Measurements from ENCODE around the gene ARHGEF10L.

The ARHGEF10L gene

DNA sequence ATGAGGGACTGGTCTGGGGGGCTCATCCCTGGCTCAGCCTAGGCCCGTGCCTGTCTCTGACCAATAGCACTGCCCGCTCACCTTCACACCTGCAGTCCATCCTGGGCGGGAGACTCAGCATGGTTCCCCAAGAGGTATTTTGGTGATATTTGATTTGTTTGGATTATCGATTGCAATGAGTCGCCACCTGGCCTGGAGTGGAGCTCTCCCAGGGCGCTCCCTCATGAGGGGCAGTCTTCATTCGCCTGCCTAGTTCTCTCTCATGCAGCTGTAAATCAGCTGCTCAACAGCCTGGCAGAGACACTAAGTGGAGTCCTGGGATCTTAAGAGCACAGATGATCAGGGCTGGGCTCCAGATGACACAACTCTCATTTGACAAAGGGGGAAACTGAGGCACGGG is 125.6 kb downstream of the ARHGEF10L start:
- no peak for DNase-seq

DNA sequence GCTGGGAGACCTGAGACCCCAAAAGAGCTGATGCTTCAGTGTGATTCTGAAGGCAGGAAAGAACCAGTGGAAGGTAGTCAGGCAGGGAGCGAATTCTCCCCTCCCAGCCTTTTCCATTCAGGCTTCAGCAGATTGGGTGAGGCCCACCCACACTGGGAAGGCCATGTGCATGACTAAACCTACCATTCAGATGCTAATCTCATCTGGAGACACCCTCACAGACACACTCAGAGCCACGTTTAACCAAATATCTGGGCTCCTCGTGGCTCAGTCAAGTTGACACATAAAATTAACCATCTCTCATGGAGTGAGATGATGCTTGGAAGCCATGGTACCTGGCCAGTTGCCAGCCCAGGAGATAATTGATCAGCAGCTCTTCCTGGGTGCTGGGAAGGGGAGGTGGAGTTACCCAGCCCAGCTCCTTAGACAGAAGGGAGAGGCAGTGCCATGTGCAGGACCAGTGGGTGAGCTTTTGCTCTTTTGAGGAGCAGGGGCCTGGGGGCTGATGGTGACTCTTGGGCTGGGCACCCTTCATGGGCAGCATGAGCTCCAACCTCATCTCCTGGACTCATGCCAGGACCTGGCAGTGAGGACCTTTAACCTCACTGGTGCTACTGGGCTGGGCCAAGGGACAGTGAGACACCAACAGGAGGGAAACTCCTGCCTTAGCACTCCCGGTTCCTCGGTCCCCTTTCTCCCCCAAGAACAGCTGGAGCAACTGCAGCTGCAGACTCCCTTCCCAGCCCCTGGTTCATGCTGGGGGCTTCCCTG is 126.6 kb downstream of the ARHGEF10L start:
- no peak for DNase-seq

DNA sequence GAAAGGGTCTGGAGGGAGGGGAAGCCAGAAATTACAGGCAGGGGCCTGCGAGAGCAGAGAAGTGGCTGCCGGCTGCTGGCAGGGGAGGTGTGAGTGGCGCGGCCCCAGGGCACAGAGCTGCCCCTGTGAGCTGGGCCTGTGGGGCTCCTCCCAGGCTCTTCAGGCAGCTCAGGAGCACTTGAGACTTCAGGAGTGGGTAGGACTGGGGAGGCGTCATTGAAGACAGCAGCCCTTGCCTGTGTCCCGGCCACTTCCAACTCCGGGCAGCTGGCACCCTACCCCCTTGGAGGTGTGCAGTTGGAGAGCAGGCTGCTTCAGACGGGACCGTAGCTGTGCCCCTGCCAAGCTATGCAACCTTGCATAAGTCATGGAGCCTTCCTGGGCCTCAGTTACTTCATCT is 128.1 kb downstream of the ARHGEF10L start:
- no peak for DNase-seq

DNA sequence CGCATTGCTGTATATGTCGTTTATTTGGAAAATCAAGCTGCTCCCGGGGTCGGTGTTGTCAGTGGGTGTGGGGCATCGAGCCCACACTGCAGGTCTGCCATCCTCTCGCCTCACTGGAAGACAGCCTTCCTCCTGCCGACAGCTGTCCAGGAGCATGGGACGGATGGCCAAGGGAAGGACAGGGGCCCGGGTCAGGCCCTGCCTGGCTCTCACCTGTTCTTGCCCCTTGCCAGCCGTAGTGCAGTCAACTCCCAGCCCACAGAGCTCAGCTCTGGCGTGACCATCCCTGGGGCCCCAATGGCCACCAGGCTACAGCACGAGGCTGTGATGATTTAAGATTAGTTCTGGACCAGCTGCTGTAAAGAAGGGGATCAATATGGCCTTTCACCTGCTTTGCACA is 128.7 kb downstream of the ARHGEF10L start:
- no peak for DNase-seq

DNA sequence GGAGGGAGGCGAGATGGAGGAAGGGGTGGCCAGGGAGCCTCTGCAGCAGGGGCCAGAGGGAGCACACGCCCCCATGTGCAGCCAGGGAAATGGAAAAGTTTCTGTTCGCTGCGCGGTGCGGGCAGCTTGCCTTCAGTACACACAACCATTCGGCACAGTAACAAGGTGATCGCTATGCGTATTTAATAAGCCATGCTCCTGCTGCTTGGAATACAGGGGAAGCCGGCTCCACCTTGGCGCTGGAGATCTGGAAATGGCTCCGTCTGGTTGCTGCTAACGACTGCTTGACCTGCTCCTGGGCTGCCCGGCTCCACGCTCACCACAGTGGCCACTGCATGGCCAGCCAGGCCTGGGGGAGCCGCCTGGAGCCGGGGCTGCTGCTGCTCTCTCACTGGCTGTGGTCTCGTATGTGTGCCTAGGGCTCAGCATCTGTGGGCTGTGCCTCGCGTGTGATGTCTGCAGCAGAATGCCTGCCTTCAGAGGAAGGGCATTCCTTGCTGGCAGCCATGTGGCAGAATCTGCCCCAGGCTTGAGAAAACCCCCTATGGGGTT is 129.2 kb downstream of the ARHGEF10L start:
- no peak for DNase-seq

DNA sequence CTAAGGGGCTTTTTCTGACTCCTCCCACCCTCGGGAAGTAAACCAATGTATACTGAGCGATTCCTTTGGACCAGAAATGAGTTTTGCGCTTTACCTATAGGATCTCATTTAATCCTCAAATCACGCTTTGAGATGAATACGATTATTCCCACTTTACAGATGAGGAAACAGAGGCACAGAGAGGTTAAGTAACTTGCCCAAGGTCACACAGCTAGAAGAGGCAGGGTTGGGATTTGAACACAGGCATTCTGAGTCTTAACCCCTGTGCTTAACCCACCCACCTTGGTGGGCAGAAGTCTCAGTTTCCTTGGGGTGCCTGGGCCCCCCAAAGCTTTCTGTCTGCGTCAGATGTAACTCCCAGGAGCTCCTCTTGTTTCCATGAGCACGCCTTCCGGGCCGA is 129.8 kb downstream of the ARHGEF10L start:
- no peak for DNase-seq

DNA sequence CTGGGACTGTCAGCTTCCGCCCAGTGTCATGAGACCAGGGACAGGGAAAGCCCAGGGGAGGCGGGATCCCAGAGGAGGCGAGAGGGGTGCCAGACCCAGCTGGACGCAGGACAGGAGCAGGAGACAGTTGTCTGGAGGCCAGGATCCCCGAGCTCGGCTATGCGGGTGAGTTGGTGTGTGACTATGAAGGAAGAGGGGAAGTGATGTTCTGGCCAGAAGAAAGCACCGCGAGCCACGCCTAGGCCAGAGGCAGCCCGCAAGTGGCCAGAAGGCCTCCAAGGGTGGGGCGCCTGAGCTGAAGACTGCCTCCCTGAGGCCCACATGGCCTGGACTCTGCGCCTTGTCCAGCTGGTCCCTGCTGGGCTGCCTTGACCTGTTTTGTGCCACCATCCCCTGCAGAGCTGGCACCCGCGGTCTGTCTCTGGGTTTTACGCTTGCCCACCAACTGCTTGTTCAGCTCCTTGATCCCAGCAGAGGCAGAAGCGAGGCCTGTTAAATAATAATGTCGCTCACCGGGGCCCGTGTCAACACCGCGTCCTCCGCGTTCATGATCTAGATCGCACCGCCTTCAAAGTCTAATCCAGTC is 130.5 kb downstream of the ARHGEF10L start:
- no peak for DNase-seq

DNA sequence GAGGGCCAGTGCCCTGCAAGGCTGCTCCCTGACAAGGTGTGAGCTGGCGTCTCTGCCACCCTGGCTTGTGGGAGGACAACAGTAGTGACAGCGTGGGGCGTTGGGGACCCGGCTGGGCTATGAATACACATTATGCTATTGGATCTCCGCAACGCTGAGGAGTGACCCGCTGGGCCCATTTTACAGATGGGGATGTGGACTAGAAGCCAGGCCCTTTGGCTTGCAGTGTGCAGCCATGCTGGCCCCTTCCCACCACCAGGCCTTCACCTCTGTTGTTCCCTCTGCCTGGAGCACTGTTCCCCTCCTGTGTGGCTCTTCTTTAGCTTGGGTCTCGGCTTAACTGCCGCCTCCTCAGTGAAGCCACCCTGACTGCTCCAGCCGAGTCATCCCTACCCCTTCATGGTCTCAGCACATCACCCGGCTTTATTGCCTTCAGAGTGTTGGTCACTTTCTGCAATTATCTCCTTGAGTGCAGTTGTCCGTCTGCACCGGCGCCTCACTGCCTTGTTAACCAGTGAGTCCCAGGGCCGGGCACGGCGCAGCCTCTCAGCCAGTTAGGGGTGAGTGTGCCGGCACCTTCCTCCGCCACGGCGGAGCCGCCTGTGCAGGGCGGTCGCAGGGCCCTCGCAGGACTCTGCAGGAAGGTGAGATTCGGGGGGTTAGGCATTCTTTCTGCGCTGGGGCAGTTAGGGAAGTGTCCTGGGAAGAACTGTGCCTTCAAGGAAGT is 131.3 kb downstream of the ARHGEF10L start:
- DNase-seq: no peak

DNA sequence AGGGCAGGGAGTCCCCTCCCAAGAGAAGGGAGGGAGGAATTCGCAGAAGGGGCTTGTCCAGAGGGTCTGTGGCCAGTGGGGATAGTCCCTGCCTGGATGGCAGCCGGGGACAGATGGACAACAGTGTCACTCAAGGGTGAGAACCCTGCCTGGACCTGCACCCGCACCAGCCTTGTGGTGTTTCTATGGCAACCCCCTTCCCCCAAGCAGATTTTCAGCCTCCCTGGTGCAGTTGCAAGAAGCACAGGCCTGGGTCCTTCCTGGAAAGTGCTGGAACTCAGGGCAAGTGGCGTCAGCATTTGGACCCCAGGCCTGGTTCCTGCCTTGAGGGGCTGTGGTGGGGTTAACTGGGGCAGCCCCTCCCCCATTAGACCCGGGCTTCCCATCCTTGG is 131.8 kb downstream of the ARHGEF10L start:
- no peak for DNase-seq

DNA sequence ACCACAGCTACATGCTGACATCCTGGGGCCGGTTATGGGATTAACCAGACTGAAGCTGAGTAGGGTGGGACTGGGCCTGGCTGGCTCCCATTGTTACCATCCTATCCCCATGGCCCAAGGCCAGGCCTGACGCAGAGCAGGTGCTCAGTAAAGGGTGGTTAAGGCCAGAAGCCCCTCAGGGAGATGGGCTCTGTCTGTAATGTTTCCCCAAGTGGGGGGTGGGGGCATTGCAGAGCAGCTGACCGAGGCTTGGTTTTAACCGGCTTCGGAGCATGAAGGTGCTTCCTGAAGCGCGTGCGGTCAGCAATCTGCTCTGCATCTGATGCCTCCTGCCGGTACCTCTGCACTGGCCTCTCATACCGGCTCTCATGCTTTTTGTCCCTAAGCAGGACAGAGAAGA is 132.2 kb downstream of the ARHGEF10L start:
- DNase-seq: no peak

DNA sequence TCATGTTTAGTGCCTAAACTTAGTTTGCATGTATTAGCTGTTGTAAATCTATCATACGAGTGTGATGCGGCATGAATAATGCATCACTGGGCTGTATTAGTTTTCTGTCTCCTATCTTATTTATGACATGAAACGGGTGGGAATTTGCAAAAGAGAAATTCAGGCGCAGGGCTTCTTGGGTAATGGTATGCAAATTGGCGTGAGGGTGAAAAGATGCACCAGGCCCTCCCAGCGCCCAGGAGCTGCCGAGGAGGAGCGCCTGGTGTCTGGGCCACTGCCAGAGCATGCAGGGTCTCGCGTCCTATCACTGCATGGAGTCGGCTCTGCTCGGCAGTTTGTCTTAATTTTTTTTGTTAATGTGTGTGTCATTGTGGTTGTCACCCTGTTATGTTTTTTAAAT is 132.7 kb downstream of the ARHGEF10L start:
- DNase-seq: no peak

DNA sequence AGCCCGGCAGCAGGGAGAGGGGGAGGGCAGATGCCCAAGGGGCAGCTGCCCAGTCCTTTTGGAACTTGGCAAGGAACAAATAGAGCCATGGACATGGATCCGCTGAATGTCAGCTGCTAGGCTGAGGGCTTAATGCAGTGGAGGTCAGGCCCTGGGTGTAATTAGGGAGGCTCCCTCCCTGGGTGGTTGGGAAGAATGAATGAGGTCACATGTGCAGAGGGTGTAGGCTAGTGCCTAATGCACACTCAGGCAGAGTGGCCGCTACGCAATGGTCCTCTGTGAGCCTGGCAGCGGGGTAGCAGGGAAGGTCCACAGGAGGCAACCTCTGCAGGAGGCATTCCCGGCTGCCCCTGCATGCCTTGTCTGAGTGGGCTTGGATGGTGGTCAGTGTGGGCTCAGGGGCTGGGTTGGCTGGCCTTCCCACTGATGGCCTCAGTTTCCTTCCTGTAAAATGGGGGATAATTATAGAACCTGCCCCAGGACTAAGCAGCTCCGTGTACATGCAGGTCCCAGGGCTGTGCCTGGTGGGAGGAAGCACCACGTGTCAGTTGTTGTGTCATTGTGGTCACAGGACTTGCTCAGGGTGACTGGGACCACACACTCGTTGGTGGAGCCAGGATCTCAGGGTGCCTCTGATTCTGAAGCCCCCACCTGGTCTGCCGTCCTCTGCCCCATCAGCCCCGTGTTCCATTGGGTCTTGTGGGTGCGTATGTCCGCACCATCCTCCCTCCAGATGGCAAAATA is 134.0 kb downstream of the ARHGEF10L start:
- no peak for DNase-seq

DNA sequence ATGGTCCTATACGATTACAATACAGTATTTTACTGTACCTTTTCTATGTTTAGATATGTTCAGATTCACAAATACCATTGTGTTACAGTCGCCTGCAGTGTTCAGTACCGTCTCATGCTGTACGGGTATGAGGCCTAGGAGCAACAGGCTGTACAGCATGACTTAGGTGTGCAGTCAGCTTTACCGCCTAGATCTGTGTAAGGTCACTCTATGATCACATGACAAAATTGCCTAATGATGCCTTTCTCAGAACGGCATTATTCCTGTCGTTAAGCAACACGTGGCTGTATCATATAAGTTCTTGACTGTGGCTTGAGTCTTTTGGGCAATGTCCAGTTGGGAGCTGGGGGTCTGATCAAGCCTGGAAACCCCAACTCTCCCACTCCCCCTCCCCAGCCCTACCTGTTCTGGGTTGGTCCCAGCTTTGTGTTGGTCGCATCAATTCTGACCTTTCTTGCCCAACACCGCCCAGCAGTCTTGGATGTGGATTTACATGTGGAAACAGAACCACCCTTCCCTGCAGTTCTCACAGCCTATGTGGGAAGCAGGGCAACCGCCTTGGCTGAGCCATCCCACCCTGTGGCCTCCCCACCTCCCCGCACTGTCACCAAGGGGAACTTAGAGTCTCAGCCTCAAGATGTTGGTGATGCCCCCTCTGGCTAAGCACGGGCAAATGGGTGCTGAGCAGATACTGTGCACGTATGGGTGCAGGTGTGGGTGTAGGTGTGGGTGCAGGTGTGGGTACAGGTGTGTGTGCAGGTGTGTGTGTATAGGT is 135.4 kb downstream of the ARHGEF10L start:
- DNase-seq: no peak

DNA sequence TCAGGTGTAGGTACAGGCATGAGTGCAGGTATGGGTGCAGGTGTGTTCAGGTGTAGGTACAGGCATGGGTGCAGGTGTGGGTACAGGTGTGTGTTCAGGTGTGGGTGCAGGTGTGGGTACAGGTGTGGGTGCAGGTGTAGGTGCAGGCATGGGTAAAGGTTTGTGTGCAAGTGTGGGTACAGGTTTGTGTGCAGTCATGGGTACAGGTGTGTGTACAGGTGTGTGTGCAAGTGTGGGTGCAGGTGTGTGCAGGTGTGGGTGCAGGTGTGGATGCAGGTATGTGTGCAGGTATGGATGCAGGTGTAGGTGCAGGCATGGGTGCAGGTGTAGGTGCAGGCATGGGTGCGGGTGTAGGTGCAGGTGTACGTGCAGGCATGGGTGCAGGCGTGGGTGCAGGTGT is 136.2 kb downstream of the ARHGEF10L start:
- DNase-seq: no peak

DNA sequence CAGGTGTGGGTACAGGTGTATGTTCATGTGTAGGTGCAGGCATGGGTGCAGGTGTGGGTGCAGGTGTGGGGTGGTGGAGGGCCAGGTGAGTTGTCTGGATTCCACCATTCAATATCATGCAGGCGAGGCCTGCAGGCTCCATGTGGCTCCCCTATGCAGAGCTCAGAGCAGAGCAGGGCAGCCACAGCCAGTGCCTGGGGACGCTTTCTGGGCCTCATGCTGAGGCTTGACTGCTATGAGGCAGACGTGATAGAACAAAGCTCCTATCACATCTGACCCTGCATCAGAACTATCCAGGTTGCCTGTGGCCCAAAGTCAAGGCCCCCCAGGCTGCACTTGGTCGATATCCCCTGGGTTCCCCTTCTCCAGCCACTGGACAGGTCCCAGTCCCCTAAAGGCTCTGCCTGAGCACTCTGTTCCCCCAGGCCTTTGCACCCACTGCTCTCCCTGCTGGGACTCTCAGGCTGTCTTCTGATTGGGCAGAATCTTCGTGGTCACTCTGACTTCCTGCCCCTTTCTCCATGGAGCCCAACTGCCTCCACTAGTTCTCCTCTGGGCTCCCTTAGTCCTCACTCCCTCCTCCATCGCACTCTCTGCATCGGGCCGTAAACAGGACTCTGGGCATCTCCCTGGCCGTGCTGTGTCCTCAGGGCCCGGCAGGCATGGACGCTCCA is 137.0 kb downstream of the ARHGEF10L start:
- no peak for DNase-seq

DNA sequence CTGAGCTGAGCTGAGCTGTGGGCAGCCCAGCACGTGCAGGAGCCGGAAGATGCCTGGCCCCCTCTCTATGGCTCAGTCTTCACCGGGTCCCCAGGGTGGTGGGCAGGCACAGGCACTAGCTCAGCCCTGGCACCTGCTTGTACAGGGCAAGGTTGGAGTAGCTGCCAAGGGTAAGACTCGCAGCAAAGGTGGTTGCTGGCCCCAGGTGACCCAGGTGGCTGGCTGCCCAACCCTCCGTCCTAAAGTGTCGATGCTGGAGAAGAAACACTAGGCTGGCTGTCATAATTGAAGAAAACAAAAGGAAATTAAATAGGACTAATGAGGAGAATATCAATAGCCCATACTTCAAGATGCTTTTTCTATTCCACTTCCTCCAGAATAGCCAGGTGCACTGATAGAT is 138.5 kb downstream of the ARHGEF10L start:
- DNase-seq: no peak

DNA sequence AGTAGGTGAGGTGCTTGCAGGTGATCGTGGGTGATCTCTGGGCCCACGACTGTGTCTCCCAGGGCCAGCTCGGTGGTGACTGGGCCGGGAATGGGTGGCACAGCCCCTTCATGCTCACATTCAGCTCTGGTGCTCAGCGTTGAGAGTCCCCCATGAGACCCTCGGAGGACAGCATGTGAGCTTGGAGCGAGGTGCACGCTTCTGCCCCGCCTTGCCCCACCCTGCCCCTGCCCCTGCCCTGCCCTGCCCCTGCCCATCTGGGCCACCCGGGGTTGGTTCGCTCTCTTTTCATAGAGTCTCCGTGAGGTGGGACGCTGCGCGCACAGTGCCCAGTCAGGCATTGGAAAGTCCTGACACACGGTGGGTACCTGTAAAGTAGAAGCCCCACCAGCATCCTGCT is 140.4 kb downstream of the ARHGEF10L start:
- DNase-seq: no peak

DNA sequence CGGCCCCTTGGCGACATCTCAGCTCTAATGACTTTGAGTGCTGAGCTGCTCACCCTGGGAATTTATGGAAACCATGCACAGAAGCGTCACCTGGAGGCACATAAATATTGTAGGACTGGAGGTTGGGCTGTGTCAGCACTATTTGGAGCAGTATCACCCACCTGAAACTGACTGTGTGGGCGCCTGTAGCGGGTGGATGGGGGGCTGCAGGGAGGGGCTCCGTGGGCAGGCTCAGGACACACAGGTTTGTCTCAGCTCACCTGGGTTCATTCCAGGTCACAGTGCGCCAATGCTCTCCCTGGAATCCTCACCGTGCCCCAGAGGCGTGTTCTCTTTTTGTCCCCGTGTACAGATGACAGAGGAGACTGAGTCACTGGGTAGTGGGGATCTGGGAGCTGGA is 140.8 kb downstream of the ARHGEF10L start:
- no peak for DNase-seq

DNA sequence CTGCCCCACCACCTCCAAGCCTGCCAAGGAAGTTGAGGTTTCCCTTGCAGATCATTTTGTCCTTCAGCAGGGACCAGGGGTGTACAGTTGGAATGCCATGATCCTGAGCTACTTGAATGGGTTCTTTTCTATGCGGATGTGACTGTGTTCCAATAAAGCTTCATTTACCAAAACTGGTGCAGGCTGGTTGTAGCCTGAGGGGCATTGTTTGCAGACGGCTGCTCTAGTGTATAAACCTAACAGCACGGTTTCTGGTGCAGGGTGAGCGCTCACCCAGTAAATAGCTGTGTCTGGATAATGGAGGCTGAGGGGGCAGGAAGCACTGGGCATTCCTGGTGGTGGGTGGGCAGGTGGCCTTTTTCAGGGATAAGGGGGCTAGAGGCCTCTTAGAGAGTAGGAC is 142.9 kb downstream of the ARHGEF10L start:
- no peak for DNase-seq

DNA sequence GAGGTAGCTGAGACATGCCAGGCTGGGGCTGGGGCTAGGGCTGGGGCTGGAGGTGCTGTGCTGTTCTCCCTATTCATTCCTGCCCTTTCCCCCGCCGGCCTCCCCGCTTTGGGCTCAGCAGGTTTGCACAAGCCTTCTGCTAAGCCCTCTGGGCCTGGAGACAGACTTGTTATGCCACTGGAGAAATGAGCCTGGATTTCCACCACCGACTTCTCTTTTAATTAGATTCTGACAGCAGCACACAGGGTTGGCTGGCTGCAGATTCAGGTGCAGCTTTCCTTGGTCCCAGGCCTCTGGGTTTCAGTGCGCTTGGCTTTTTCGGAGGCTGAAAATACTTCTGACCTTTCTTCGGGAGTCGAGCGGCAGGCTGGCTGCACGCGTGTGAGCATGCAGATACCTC is 144.1 kb downstream of the ARHGEF10L start:
- no peak for DNase-seq

DNA sequence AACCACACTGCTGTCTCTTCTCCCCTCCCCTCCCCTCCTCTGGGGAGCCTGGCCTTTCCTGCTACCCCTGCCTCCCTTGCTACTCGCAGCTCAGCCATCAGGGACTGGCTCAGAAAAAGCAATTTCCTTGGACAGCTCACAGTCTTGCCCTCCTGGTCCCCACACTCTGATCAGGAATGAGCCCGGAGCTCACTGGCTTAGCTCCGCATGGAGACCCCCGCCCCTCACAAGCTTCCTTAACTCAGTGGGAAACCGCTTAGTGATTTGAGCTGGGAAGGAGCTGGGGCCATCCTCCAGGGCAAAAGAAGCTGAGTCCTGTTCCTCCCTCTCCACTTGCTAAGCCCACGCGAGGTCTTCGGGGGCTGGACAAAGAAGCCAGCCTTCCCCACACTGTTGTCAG is 145.3 kb downstream of the ARHGEF10L start:
- DNase-seq: no peak

DNA sequence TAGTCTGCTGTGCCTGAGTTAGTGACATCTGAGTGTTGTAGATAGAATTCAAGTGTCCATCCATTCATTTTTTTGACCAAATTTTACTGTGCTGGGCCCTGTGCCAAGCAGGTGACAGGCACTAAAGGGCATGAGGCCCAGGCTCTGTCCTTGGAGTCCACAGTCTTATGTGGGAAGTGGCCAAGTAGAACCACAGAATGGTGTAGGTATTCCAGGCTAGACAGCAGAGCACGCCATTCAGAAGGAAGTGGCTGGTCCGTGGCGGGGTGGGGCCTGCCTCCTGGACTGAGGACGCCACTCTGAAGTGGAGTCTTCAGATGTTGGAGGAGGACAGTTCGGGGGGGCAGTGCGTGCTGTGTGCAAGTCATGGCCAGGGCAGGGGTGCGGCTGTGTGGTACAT is 146.8 kb downstream of the ARHGEF10L start:
- peak; percentile 6 to 16 for DNase-seq

Measured in SHP77 (cell line).